Activated CD4-positive, CD25-positive, alpha-beta regulatory T cell treated with anti-CD3 and anti-CD28 coated beads, Interleukin-2, amount 50 U/mL, for 72 hours (primary cell): ENCODE data around the gene GJC2.
"Not testable (repeated sequence)": the region's sequence is repeated elsewhere in the genome, so short reads cannot be mapped to it uniquely, and the experiment has no call there.

ENCODE experiments used
- DNase-seq: peaks from one replicate; pipeline ENCODE4 v3.0.0; 2021

Gene GJC2

GRCh38 chr1:228159008-228159665, 9.4 kb downstream of the GJC2 start:
- no peak for DNase-seq

GRCh38 chr1:228160201-228160761, 10.6 kb downstream of the GJC2 start:
- DNase-seq, result no peak

- DNase-seq, result no peak
These were observed 11.6 kb downstream of the GJC2 start for GRCh38 chr1:228161362-228161761.

GRCh38 chr1:228161866-228162265, 12.1 kb downstream of the GJC2 start:
- DNase-seq, result no peak

GRCh38 chr1:228162286-228163006, 12.7 kb downstream of the GJC2 start:
- DNase-seq, result no peak

- no peak for DNase-seq
These were observed 13.4 kb downstream of the GJC2 start for GRCh38 chr1:228163007-228163753.

GRCh38 chr1:228163776-228164519, 14.2 kb downstream of the GJC2 start:
- DNase-seq, result no peak

GRCh38 chr1:228164561-228165371, 15.0 kb downstream of the GJC2 start:
- no peak for DNase-seq

GRCh38 chr1:228165372-228166169, 15.8 kb downstream of the GJC2 start, which contains the start of gene IBA57:
TSS of gene IBA57 (plus strand) at chr1:228165804. CDS start at chr1:228165817, 13 bp downstream.
- DNase-seq, result peak; percentile 99

- no peak for DNase-seq
These were observed 16.6 kb downstream of the GJC2 start for GRCh38 chr1:228166170-228166936.

- DNase-seq, result no peak
These were observed 19.0 kb downstream of the GJC2 start for GRCh38 chr1:228168563-228169270.

- DNase-seq, result no peak
These were observed 19.6 kb downstream of the GJC2 start for GRCh38 chr1:228169345-228169744.

GRCh38 chr1:228170666-228171065, 20.9 kb downstream of the GJC2 start:
- no peak for DNase-seq

- DNase-seq, result no peak
These were observed 21.6 kb downstream of the GJC2 start for GRCh38 chr1:228171221-228171891.

- DNase-seq, result no peak
These were observed 23.1 kb downstream of the GJC2 start for GRCh38 chr1:228172591-228173527.

GRCh38 chr1:228173528-228174481, 24.1 kb downstream of the GJC2 start:
- DNase-seq, result not testable (repeated sequence)
